K562 (cell line): Measurements from ENCODE around the gene FAM118B.

ENCODE experiments used
- ARNT ChIP-seq, 2 experiments: fragments of 450-650 bp; IDR thresholded peaks; 2 replicates each; pipeline ENCODE4 v1.6.1; 2016; ENCODE audit warnings: mild to moderate bottlenecking in 1 of 2
- CCAR2 ChIP-seq: fragments of 200-400 bp; formaldehyde crosslinking; IDR thresholded peaks from 2 replicates; pipeline ENCODE4 v1.6.1; 2017; ENCODE audit warnings: mild to moderate bottlenecking, low read depth, low read length
- KAT2B ChIP-seq: IDR thresholded peaks from one replicate; pipeline ENCODE4 v1.6.1; 2012; ENCODE audit warnings: low read depth, mild to moderate bottlenecking, control low read depth, inconsistent platforms, low read length, moderate library complexity
- KAT8 ChIP-seq: fragments of 450-650 bp; IDR thresholded peaks from 2 replicates; pipeline ENCODE4 v1.6.1; 2016; ENCODE audit warnings: low read depth, mild to moderate bottlenecking
- RFX5 ChIP-seq: IDR thresholded peaks from 2 replicates; pipeline ENCODE4 v1.6.1; 2011; ENCODE audit warnings: low read depth, mild to moderate bottlenecking, improper control_type of control experiment, low read length
- STAT5B ChIP-seq: fragments of 250-450 bp; sonication (Bioruptor Pico); IDR thresholded peaks from 2 replicates; pipeline ENCODE4 v1.8.0; 2021; ENCODE audit warnings: mild to moderate bottlenecking, inconsistent platforms
- TF ChIP-seq, protein P1 (sequence below): sonication (generic); formaldehyde crosslinking; IDR thresholded peaks from 2 replicates; pipeline ENCODE4 v1.8.0; 2022; ENCODE audit warnings: mild to moderate bottlenecking, missing genetic modification reagents

DNA sequence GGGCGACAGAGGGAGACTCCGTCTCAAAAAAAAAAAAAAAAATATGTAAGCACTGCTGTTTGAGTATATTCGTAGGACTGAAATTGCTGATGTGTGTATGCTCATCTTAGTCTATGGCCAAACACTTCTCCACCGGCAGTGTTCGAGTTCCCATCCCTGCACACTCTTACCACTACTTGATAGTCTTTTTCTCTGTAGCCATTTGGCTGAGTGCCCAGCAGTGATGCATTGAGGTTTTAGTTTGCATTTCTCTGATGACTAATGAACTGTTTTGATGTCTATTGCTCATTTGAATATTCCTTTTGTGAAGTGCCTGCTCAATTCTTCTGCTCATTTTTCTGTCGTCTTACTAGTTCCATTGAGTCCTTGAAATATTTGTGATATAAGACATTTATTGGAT is 73.2 kb downstream of the FAM118B start:
- no peak for TF ChIP-seq ARNT (IDR thresholded peaks at IDR 0.05)
- TF ChIP-seq KAT2B = no peak
- TF ChIP-seq STAT5B (CRISPR knock-in tag) = no peak
- TF ChIP-seq CCAR2 = no peak
- no peak for TF ChIP-seq KAT8
- no peak for TF ChIP-seq RFX5
- TF ChIP-seq, protein P1, sequence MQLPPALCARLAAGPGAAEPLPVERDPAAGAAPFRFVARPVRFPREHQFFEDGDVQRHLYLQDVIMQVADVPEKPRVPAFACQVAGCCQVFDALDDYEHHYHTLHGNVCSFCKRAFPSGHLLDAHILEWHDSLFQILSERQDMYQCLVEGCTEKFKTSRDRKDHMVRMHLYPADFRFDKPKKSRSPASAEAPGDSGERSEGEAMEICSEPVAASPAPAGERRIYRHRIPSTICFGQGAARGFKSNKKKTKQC (CRISPR knock-in tag) = no peak
